Vagina (tissue), 2 donors: ENCODE results near the gene ADAMTS19. TPM values are rescaled to one million over a fixed set of nuclear protein-coding genes. Genes with fewer than 3 reads are reported as not detected.

Experiments used
- DNase-seq, 2 donors: peaks; one replicate each; pipeline ENCODE4 v3.0.0-alpha.2; 2017; ENCODE audit errors: extremely low spot score in 2 of 2
- H3K27ac ChIP-seq: fragments of 200-600 bp; sonication (generic); one replicate; pipeline ENCODE4 v1.5.1; 2019
- H3K27me3 ChIP-seq: fragments of 200-600 bp; sonication (generic); one replicate; pipeline ENCODE4 v1.5.1; 2019
- H3K36me3 ChIP-seq, 2 donors: fragments of 200-600 bp; sonication (generic); one replicate each; pipeline ENCODE4 v1.5.1; 2017 to 2019
- H3K4me1 ChIP-seq: fragments of 200-600 bp; sonication (generic); one replicate; pipeline ENCODE4 v1.5.1; 2019
- H3K4me3 ChIP-seq, 2 donors: fragments of 200-600 bp; sonication (generic); 1 replicate in 1 of 2; 2 replicates in 1 of 2; pipeline ENCODE4 v1.5.1; 2016 to 2019
- H3K9me3 ChIP-seq: fragments of 200-600 bp; sonication (generic); one replicate; pipeline ENCODE4 v1.5.1; 2019
- POLR2A ChIP-seq, 2 donors: fragments of 450-650 bp; IDR thresholded peaks; one replicate each; pipeline ENCODE4 v1.6.1; 2017; ENCODE audit warnings: antibody characterized with exemption in 2 of 2, mild to moderate bottlenecking in 2 of 2, moderate library complexity in 2 of 2
- POLR2AphosphoS5 ChIP-seq, 2 donors: sonication (generic); formaldehyde crosslinking; IDR thresholded peaks; one replicate each; pipeline ENCODE4 v1.9.0; 2017; ENCODE audit warnings: antibody characterized with exemption in 2 of 2, mild to moderate bottlenecking in 2 of 2, low read depth in 1 of 2; ENCODE audit not compliant: insufficient read depth in 1 of 2
- intact Hi-C: fragments of 100-400 bp; cut with DNase I; formaldehyde crosslinking; loops from one replicate; pipeline ENCODE4 v1.15.1; 2023
- total RNA-seq: library from RNA; depleted of rRNA; stranded (reverse); fragments of >200 nt; gene quantifications from one replicate; pipeline ENCODE4 v1.2.3, GENCODE V29; 2016
- TF ChIP-seq, protein P1 (sequence below), 3 experiments: fragments of 450-650 bp in 2 of 3; fragments of 200-600 bp in 1 of 3; sonication (generic) in 1 of 3; IDR thresholded peaks; one replicate each; pipeline ENCODE4 v1.5.1; 2017 to 2019; ENCODE audit warnings: antibody characterized with exemption in 3 of 3, mild to moderate bottlenecking in 2 of 3, moderate library complexity in 2 of 3

ADAMTS19 gene
- total RNA-seq, 1 donor from 2014 or later, result 1.7 TPM

GRCh38 chr5:129496421-129496820, 36.3 kb downstream of the ADAMTS19 start:
- Histone ChIP-seq H3K27me3 (no peaks in the 10 kb centered on the region), H3K9me3 (no peaks in the 10 kb centered on the region), H3K4me3 (no peak overlapping the region), H3K36me3 (no peaks in the 10 kb centered on the region), H3K27ac (no peak overlapping the region), H3K4me1 (no peaks in the 10 kb centered on the region)
- TF ChIP-seq POLR2A (IDR thresholded peaks at IDR 0.05), result no peak
- no peak for TF ChIP-seq POLR2AphosphoS5 (IDR thresholded peaks at IDR 0.05; ENCODE audit: insufficient read depth in 1 of 2, low read depth in 1 of 2)
- TF ChIP-seq, protein P1, sequence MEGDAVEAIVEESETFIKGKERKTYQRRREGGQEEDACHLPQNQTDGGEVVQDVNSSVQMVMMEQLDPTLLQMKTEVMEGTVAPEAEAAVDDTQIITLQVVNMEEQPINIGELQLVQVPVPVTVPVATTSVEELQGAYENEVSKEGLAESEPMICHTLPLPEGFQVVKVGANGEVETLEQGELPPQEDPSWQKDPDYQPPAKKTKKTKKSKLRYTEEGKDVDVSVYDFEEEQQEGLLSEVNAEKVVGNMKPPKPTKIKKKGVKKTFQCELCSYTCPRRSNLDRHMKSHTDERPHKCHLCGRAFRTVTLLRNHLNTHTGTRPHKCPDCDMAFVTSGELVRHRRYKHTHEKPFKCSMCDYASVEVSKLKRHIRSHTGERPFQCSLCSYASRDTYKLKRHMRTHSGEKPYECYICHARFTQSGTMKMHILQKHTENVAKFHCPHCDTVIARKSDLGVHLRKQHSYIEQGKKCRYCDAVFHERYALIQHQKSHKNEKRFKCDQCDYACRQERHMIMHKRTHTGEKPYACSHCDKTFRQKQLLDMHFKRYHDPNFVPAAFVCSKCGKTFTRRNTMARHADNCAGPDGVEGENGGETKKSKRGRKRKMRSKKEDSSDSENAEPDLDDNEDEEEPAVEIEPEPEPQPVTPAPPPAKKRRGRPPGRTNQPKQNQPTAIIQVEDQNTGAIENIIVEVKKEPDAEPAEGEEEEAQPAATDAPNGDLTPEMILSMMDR (IDR thresholded peaks at IDR 0.05), result no peak
- no peak for DNase-seq
- intact Hi-C loops, result no loop called here

- Histone ChIP-seq H3K36me3 (no peaks in the 10 kb centered on the region), H3K27me3 (no peaks in the 10 kb centered on the region), H3K27ac (no peak overlapping the region), H3K9me3 (no peaks in the 10 kb centered on the region), H3K4me3 (no peak overlapping the region), H3K4me1 (no peaks in the 10 kb centered on the region)
- intact Hi-C loops, result no loop called here
- no peak for DNase-seq
- no peak for TF ChIP-seq POLR2AphosphoS5 (IDR thresholded peaks at IDR 0.05; ENCODE audit: insufficient read depth in 1 of 2, low read depth in 1 of 2)
- TF ChIP-seq POLR2A (IDR thresholded peaks at IDR 0.05), result no peak
- TF ChIP-seq, protein P1 (IDR thresholded peaks at IDR 0.05), result no peak
These were observed 36.9 kb downstream of the ADAMTS19 start for GRCh38 chr5:129496864-129497595.

DNA sequence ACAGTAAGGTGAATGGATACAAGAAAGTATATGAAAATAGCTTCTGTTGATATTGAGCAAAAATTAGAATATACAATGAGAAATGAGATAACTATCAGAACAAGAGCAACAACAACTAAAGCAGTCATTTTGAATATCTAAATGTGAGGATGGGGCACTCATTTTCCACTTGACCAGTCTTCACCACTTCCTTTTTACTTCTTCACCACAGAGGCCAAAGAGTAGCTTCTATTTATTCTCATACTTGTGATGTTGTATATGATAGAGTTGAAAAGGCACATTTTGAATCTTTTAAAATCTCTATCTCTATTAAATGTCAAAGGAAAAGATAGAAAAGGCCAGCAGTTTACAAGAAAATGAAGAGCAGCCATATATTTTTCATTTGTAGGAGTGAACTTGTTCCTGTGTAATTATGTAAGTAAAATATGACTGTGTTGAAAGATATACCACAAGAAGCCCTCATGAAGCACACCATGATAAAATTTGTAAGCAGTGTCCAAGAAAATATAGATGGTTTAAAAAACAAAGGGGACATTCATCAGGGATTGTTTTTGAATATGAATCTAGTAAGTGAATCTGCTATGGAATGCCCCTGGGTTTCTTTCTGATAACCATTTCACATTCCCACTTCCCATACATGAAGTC, 39.2 kb downstream of the ADAMTS19 start:
- Histone ChIP-seq H3K36me3 (no peaks in the 10 kb centered on the region), H3K27ac (no peak overlapping the region), H3K9me3 (no peaks in the 10 kb centered on the region), H3K4me1 (no peaks in the 10 kb centered on the region), H3K27me3 (no peaks in the 10 kb centered on the region), H3K4me3 (no peak overlapping the region)
- TF ChIP-seq, protein P1 (IDR thresholded peaks at IDR 0.05), result no peak
- TF ChIP-seq POLR2A (IDR thresholded peaks at IDR 0.05), result no peak
- TF ChIP-seq POLR2AphosphoS5 (IDR thresholded peaks at IDR 0.05; ENCODE audit: insufficient read depth in 1 of 2, low read depth in 1 of 2), result no peak
- no peak for DNase-seq
- intact Hi-C loops, result no loop called here

DNA sequence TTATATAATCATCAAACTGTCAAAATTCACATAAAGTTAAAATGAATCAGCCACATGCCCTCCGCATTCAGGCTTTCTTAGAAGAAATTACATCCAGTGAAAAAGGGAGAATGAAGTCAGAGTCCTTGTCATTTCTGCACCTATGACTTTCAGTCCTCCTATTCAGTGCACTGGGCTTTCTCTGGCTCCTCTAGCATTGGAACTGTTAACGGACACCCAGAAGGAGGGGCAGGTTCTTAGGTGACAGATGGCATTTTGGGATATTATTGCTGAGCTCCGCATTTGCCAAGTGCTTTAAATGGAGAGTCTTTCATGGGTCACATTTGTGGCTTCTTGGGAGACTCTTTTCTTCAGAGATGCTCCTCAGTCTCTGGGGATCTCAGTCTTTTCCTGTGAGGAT, 40.0 kb downstream of the ADAMTS19 start:
- DNase-seq, result no peak
- no peaks in the 10 kb centered on the region for H3K27me3 ChIP-seq
- no peak overlapping the region for H3K4me3 ChIP-seq
- no peak overlapping the region for H3K27ac ChIP-seq
- intact Hi-C loops, result no loop called here
- no peaks in the 10 kb centered on the region for H3K9me3 ChIP-seq
- no peaks in the 10 kb centered on the region for H3K4me1 ChIP-seq
- H3K36me3 ChIP-seq, result no peaks in the 10 kb centered on the region
- no peak for TF ChIP-seq POLR2A (IDR thresholded peaks at IDR 0.05)
- TF ChIP-seq POLR2AphosphoS5 (IDR thresholded peaks at IDR 0.05; ENCODE audit: insufficient read depth in 1 of 2, low read depth in 1 of 2), result no peak
- TF ChIP-seq, protein P1 (IDR thresholded peaks at IDR 0.05), result no peak

- intact Hi-C loops, result no loop called here
- Histone ChIP-seq H3K36me3 (no peaks in the 10 kb centered on the region), H3K27ac (no peak overlapping the region), H3K4me1 (no peaks in the 10 kb centered on the region), H3K27me3 (no peaks in the 10 kb centered on the region), H3K4me3 (no peak overlapping the region), H3K9me3 (no peaks in the 10 kb centered on the region)
- DNase-seq, result no peak
- TF ChIP-seq POLR2AphosphoS5 (IDR thresholded peaks at IDR 0.05; ENCODE audit: insufficient read depth in 1 of 2, low read depth in 1 of 2) (no peak), POLR2A (IDR thresholded peaks at IDR 0.05) (no peak)
- TF ChIP-seq, protein P1 (IDR thresholded peaks at IDR 0.05), result no peak
These were observed 46.0 kb downstream of the ADAMTS19 start for GRCh38 chr5:129506086-129506485.
